Gastrocnemius medialis (tissue), 4 donors: Measurements from ENCODE around the gene NELFE. TPM values are rescaled to one million over a fixed set of nuclear protein-coding genes. Genes with fewer than 3 reads are reported as not detected.
"Not testable (repeated sequence)": the region's sequence is repeated elsewhere in the genome, so short reads cannot be mapped to it uniquely, and the experiment has no call there.

ENCODE experiments used
- ATAC-seq, 2 donors: fragments of 150-250 bp; one replicate each; pipeline ENCODE4 v1.9.1; 2016
- DNase-seq, 2 donors: peaks; one replicate each; pipeline ENCODE4 v3.0.0-alpha.2; 2019
- H3K27ac ChIP-seq, 4 donors: fragments of 200-600 bp; sonication (generic); 1 replicate in 1 of 4; 2 replicates in 3 of 4; pipeline ENCODE4 v1.5.1; 2016 to 2018; ENCODE audit warnings: mild to moderate bottlenecking in 2 of 4, moderate library complexity in 1 of 4
- H3K27me3 ChIP-seq, 3 donors: fragments of 200-600 bp; sonication (generic) in 2 of 3; 1 replicate in 1 of 3; 2 replicates in 2 of 3; pipeline versions ENCODE4 v1.5.1 to v1.6.0; 2016 to 2019; ENCODE audit warnings: mild to moderate bottlenecking in 1 of 3, moderate library complexity in 1 of 3
- H3K36me3 ChIP-seq, 2 donors: fragments of 200-600 bp; sonication (generic) in 1 of 2; one replicate each; pipeline ENCODE4 v1.5.1; 2017 to 2018
- H3K4me1 ChIP-seq, 2 donors: fragments of 200-600 bp; sonication (generic) in 1 of 2; one replicate each; pipeline ENCODE4 v1.5.1; 2016 to 2017; ENCODE audit warnings: mild to moderate bottlenecking in 2 of 2
- H3K4me3 ChIP-seq, 4 donors: fragments of 200-600 bp; sonication (generic) in 3 of 4; 1 replicate in 1 of 4; 2 replicates in 3 of 4; pipeline ENCODE4 v1.5.1; 2016 to 2019; ENCODE audit warnings: mild to moderate bottlenecking in 2 of 4
- H3K9me3 ChIP-seq, 3 donors: fragments of 200-600 bp; sonication (generic) in 2 of 3; 1 replicate in 1 of 3; 2 replicates in 2 of 3; pipeline ENCODE4 v1.5.1; 2016 to 2019
- POLR2A ChIP-seq, 2 donors: fragments of 450-650 bp; IDR thresholded peaks; one replicate each; pipeline ENCODE4 v1.6.1; 2017; ENCODE audit warnings: antibody characterized with exemption in 2 of 2, mild to moderate bottlenecking in 2 of 2, moderate library complexity in 2 of 2
- in situ Hi-C, 4 donors: fragments of 200-750 bp; cut with MboI; loops; one replicate each; pipeline versions ENCODE4 v1.15.0 to v1.8.0; 2017; ENCODE audit warnings: low sequenced_read_pairs in 4 of 4
- intact Hi-C: fragments of 100-400 bp; cut with DNase I; formaldehyde crosslinking; loops from one replicate; pipeline ENCODE4 v1.15.1; 2023; ENCODE audit warnings: low total_unique reads
- total RNA-seq, 4 donors: library from RNA; depleted of rRNA; stranded (reverse); fragments of >200 nt; gene quantifications; one replicate each; pipeline versions ENCODE4 v1.1.0 to v1.2.3, GENCODE V29; 2016
- TF ChIP-seq, protein P1 (sequence below), 5 experiments: fragments of 450-650 bp in 3 of 5; fragments of 200-600 bp in 2 of 5; sonication (generic) in 2 of 5; IDR thresholded peaks in 4 of 5; conservative IDR thresholded peaks in 1 of 5; 1 replicate in 4 of 5; 2 replicates in 1 of 5; pipeline ENCODE4 v1.5.1; 2016 to 2019; ENCODE audit warnings: antibody characterized with exemption in 5 of 5, mild to moderate bottlenecking in 3 of 5, moderate library complexity in 3 of 5

The NELFE gene
- total RNA-seq, 4 donors from 2014 or later = 58.1 to 88.6 (median 78.7) TPM

DNA sequence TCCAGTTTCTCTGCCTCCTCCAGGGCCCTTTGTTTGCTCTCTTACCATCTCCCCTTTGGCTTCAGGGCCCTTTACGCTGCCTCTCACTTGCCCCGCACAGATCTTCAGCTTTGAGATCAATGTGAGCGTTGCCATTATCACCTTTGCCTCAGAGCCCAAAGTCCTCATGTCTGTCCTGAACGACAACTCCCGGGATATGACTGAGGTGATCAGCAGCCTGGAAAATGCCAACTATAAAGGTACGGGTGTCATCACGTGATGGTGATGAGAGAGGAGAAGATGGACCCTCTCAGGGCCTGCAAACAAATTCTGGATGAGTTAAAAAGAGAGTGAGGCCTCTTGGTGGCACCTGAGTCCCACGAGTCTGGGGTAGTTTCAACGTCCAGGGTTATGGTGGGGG is 22.9 kb downstream of the NELFE start:
- intact Hi-C loops (no loop called here), in situ Hi-C loops (no loop called here)
- Histone ChIP-seq H3K4me1 (no peaks in the 10 kb centered on the region), H3K27me3 (no peaks in the 10 kb centered on the region), H3K27ac (no peak overlapping the region), H3K9me3 (no peaks in the 10 kb centered on the region), H3K4me3 (no peak overlapping the region), H3K36me3 (no peaks in the 10 kb centered on the region)
- ATAC-seq (no peak), DNase-seq (no peak)
- no peak for TF ChIP-seq POLR2A (IDR thresholded peaks at IDR 0.05)
- TF ChIP-seq, protein P1, sequence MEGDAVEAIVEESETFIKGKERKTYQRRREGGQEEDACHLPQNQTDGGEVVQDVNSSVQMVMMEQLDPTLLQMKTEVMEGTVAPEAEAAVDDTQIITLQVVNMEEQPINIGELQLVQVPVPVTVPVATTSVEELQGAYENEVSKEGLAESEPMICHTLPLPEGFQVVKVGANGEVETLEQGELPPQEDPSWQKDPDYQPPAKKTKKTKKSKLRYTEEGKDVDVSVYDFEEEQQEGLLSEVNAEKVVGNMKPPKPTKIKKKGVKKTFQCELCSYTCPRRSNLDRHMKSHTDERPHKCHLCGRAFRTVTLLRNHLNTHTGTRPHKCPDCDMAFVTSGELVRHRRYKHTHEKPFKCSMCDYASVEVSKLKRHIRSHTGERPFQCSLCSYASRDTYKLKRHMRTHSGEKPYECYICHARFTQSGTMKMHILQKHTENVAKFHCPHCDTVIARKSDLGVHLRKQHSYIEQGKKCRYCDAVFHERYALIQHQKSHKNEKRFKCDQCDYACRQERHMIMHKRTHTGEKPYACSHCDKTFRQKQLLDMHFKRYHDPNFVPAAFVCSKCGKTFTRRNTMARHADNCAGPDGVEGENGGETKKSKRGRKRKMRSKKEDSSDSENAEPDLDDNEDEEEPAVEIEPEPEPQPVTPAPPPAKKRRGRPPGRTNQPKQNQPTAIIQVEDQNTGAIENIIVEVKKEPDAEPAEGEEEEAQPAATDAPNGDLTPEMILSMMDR (IDR thresholded peaks at IDR 0.05 in 4 of 5, conservative IDR thresholded peaks at IDR 0.05 in 1 of 5) = no peak

DNA sequence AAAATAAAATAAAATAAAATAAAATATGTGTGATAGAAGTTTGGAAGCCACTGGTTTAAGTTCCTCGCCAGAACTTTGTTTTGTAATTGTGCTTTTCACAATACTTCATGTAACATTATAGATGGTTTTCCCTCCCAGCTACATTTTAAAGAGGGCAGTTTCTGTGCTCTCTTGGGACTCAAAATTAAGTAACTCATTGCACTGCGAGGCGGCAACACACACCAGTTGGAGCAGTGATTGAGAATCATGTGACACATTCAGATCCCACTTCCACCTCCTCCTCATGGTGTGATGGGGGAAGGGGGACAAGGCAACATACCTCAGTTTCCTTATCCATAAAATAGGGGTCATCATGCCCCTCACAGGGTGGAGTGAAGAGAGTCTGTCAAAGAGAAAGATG is 23.8 kb downstream of the NELFE start:
- Histone ChIP-seq H3K4me1 (no peaks in the 10 kb centered on the region), H3K27ac (no peak overlapping the region), H3K4me3 (no peak overlapping the region), H3K36me3 (no peaks in the 10 kb centered on the region), H3K27me3 (no peaks in the 10 kb centered on the region), H3K9me3 (no peaks in the 10 kb centered on the region)
- intact Hi-C loops = no loop called here
- ATAC-seq = no peak
- TF ChIP-seq POLR2A (IDR thresholded peaks at IDR 0.05) = no peak
- TF ChIP-seq, protein P1 (IDR thresholded peaks at IDR 0.05 in 4 of 5, conservative IDR thresholded peaks at IDR 0.05 in 1 of 5) = no peak
- DNase-seq = no peak
- in situ Hi-C loops = no loop called here

DNA sequence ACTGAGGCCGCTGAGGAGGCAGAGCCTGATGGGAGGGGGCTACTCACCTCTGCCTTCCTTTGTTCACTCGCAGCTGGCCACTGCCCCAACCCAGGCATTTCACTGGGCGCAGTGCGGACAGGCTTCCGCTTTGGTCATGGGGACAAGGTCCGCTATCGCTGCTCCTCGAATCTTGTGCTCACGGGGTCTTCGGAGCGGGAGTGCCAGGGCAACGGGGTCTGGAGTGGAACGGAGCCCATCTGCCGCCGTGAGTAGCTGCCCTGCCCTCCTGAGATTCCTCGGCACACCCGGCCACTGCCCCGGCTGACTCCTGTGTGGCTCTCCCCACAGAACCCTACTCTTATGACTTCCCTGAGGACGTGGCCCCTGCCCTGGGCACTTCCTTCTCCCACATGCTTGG is 25.2 kb downstream of the NELFE start:
- H3K27me3 ChIP-seq = no peaks in the 10 kb centered on the region
- in situ Hi-C loops = no loop called here
- intact Hi-C loops = no loop called here
- DNase-seq (no peak), ATAC-seq (no peak)
- no peaks in the 10 kb centered on the region for H3K36me3 ChIP-seq
- no peaks in the 10 kb centered on the region for H3K9me3 ChIP-seq
- TF ChIP-seq, protein P1 (IDR thresholded peaks at IDR 0.05 in 4 of 5, conservative IDR thresholded peaks at IDR 0.05 in 1 of 5) = no peak
- no peak for TF ChIP-seq POLR2A (IDR thresholded peaks at IDR 0.05)
- H3K27ac ChIP-seq = no peak overlapping the region
- no peaks in the 10 kb centered on the region for H3K4me1 ChIP-seq
- no peak overlapping the region for H3K4me3 ChIP-seq

DNA sequence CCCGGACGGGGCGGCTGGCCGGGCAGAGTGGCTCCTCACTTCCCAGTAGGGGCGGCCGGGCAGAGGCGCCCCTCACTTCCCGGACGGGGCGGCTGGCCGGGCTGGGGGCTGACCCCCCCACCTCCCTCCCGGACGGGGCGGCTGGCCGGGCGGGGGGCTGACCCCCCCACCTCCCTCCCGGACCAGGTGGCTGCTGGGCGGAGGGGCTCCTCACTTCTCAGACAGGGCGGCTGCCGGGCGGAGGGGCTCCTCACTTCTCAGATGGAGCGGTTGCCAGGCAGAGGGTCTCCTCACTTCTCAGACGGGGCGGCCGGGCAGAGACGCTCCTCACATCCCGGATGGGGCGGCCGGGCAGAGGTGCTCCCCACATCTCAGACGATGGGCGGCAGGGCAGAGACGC is 26.6 kb downstream of the NELFE start:
- H3K27ac ChIP-seq, ATAC-seq: not testable (repeated sequence)

DNA sequence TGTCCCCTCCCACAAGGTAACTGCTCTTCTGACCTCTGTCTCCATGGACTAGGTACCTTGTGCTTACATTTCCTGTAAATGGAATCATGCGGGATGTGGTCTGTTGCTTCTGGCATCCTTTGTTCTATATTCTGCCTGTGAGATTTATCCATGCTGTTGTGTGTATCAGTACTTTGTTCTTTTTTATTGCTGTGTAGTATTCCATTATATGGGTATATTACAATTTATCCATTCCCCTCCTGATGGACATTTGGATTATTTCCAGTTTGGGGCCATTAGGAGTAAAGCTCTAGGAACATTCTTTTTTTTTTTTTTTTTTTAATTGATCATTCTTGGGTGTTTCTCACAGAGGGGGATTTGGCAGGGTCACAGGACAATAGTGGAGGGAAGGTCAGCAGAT is 27.8 kb downstream of the NELFE start:
- ATAC-seq (no peak), DNase-seq (no peak)
- no peaks in the 10 kb centered on the region for H3K27me3 ChIP-seq
- intact Hi-C loops = no loop called here
- H3K4me3 ChIP-seq = no peak overlapping the region
- H3K36me3 ChIP-seq = no peaks in the 10 kb centered on the region
- in situ Hi-C loops = no loop called here
- TF ChIP-seq POLR2A (IDR thresholded peaks at IDR 0.05) = no peak
- TF ChIP-seq, protein P1 (IDR thresholded peaks at IDR 0.05 in 4 of 5, conservative IDR thresholded peaks at IDR 0.05 in 1 of 5) = no peak
- no peak overlapping the region for H3K27ac ChIP-seq
- no peaks in the 10 kb centered on the region for H3K9me3 ChIP-seq
- no peaks in the 10 kb centered on the region for H3K4me1 ChIP-seq

More for the DNA sequence above, 26.6 kb downstream of the NELFE start:
- in situ Hi-C loops, H3K4me1 ChIP-seq, H3K36me3 ChIP-seq, H3K4me3 ChIP-seq, intact Hi-C loops, H3K9me3 ChIP-seq, DNase-seq, H3K27me3 ChIP-seq: not testable (repeated sequence)
